Colon (tissue), 2 donors: ENCODE data around the gene POU5F1.
"Not testable (repeated sequence)": the region's sequence is repeated elsewhere in the genome, so short reads cannot be mapped to it uniquely, and the experiment has no call there.

Source experiments
- FAIRE-seq: peaks from 2 replicates; lab custom pipeline; 2012; peaks lifted over from hg19 to GRCh38; lab: Jason Lieb, UNC
- donor health status: control.
- donor health status: control.

The POU5F1 gene

GRCh38 chr6:31170600-31170881 is at the start of gene POU5F1:
POU5F1 (minus strand) TSS chr6:31170682; CDS start chr6:31170620, 62 bp downstream.
- no peak for FAIRE-seq

GRCh38 chr6:31216208-31216898 is 45.9 kb upstream of the POU5F1 start:
- no peak for FAIRE-seq

- not testable (repeated sequence) for FAIRE-seq
Measured at GRCh38 chr6:31215216-31215615, 44.7 kb upstream of the POU5F1 start.

GRCh38 chr6:31214516-31214915 is 44.0 kb upstream of the POU5F1 start:
- FAIRE-seq = no peak

- no peak for FAIRE-seq
Measured at GRCh38 chr6:31210741-31211532, 40.5 kb upstream of the POU5F1 start.

GRCh38 chr6:31210123-31210522 is 39.6 kb upstream of the POU5F1 start:
- FAIRE-seq = no peak

GRCh38 chr6:31209137-31209536 is 38.7 kb upstream of the POU5F1 start:
- FAIRE-seq = no peak

- FAIRE-seq = no peak
Measured at GRCh38 chr6:31208506-31208905, 38.0 kb upstream of the POU5F1 start.

- FAIRE-seq = no peak
Measured at GRCh38 chr6:31205638-31206037, 35.2 kb upstream of the POU5F1 start.

GRCh38 chr6:31204751-31205145 is 34.3 kb upstream of the POU5F1 start:
- FAIRE-seq = no peak

- FAIRE-seq = peak; percentile 65
Measured at GRCh38 chr6:31203345-31203979, 33.0 kb upstream of the POU5F1 start.

GRCh38 chr6:31202259-31203166 is 32.0 kb upstream of the POU5F1 start:
- FAIRE-seq = no peak

- not testable (repeated sequence) for FAIRE-seq
Measured at GRCh38 chr6:31199105-31199452, 28.6 kb upstream of the POU5F1 start.

- no peak for FAIRE-seq
Measured at GRCh38 chr6:31197559-31198305, 27.2 kb upstream of the POU5F1 start.

- FAIRE-seq = not testable (repeated sequence)
Measured at GRCh38 chr6:31196251-31197022, 26.0 kb upstream of the POU5F1 start.

- not testable (repeated sequence) for FAIRE-seq
Measured at GRCh38 chr6:31195308-31195979, 25.0 kb upstream of the POU5F1 start.

- FAIRE-seq = no peak
Measured at GRCh38 chr6:31194061-31194834, 23.8 kb upstream of the POU5F1 start.

GRCh38 chr6:31193206-31193605 is 22.7 kb upstream of the POU5F1 start:
- no peak for FAIRE-seq

- FAIRE-seq = not testable (repeated sequence)
Measured at GRCh38 chr6:31192431-31193105, 22.1 kb upstream of the POU5F1 start.
